VCaP (cell line): ENCODE data around the gene PIK3R5.

Experiments used
- H3K27ac ChIP-seq: fragments of 450-650 bp; 2 replicates; pipeline ENCODE4 v1.5.1; 2017
- TF ChIP-seq, protein P1 (sequence below): fragments of 450-650 bp; conservative IDR thresholded peaks from 2 replicates; pipeline ENCODE4 v1.5.1; 2017; ENCODE audit warnings: mild to moderate bottlenecking, moderate library complexity

Gene PIK3R5

DNA sequence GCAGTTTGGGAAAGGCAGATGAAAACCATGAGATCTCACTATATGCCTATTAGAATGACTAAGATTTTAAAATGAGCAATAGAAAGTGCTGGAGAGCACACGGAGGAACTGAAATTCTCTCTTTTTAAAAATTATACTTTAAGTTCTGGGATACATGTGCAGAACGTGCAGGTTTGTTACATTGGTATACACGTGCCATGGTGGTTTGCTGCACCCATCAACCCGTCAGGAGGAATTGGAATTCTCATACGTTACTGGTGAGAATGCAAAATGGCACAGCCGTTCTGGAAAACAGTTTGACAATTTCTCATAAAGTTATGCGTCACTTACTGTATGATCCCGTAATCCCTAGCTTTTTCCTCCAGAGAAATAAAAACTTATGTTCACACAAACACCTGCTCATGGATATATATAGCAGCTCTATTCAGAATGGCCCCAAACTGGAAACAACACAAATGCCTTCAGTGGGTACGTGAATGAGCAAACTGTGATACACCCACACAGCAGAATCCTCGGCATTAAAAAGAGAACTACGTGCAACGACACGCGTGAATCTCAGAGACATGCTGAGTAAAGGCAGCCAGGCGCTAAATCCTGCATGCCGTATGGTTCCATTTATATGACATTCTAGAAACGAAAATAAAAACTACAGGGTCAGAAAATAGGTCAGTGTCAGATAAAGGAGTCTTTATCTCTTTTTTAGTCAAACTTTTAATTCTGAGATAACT, 109.9 kb downstream of the PIK3R5 start:
- no peak overlapping the region for H3K27ac ChIP-seq
- TF ChIP-seq, protein P1, sequence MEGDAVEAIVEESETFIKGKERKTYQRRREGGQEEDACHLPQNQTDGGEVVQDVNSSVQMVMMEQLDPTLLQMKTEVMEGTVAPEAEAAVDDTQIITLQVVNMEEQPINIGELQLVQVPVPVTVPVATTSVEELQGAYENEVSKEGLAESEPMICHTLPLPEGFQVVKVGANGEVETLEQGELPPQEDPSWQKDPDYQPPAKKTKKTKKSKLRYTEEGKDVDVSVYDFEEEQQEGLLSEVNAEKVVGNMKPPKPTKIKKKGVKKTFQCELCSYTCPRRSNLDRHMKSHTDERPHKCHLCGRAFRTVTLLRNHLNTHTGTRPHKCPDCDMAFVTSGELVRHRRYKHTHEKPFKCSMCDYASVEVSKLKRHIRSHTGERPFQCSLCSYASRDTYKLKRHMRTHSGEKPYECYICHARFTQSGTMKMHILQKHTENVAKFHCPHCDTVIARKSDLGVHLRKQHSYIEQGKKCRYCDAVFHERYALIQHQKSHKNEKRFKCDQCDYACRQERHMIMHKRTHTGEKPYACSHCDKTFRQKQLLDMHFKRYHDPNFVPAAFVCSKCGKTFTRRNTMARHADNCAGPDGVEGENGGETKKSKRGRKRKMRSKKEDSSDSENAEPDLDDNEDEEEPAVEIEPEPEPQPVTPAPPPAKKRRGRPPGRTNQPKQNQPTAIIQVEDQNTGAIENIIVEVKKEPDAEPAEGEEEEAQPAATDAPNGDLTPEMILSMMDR, result no peak

DNA sequence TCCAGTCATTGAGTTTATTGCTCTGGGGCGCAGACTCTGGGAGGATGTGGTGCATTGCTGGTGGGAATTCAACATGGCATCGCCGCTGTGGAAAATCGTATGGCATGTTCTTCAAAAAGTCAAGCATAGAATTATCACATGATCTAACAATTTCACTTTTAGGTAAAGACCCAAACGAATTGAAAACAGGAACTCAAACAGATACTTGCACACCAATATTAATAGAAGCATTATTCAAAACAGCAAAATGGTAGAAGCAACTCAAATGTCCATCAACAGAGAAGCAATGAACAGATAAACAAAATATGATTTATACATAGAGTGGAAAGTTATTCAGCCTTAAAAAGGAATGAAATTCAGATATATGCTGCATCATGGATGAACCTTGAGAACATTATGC, 113.9 kb downstream of the PIK3R5 start:
- no peak overlapping the region for H3K27ac ChIP-seq

DNA sequence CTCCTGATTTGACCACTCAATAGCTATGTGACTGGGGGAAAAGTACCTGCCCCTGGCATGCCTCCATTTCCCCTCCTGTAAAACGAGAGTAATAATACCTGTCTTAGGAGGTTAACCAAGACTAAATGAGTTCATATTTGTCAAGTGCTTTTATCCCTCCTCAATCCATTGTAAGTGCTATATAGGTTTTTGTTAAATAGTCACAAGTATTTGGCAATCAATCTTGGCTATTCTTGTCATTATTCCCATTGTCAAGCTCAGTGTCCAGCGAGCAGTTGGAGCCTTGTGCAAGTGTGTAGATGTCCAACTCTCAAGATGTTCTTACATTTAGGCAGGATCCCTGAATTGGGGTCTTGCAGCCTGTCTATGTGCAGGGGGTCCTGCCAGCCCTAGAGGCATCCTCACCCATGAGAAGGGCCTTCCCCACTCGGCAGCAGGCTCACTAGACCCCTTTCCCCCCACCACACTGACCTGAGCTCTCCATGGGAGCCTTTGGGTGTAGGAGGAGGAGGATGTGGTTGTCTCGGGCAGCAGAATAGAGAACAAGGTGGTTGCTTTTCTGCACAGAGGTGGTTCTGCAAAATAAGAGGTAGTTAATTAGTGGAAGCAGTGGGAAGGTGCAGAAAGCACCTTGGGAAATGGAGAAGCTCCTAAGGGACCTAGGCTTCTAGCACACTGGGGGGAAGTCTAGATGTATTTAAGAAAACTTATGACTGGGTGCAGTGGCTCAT, 116.0 kb downstream of the PIK3R5 start:
- no peak overlapping the region for H3K27ac ChIP-seq
- TF ChIP-seq, protein P1, result no peak

More for the DNA sequence above, 113.9 kb downstream of the PIK3R5 start:
- TF ChIP-seq, protein P1, result no peak

DNA sequence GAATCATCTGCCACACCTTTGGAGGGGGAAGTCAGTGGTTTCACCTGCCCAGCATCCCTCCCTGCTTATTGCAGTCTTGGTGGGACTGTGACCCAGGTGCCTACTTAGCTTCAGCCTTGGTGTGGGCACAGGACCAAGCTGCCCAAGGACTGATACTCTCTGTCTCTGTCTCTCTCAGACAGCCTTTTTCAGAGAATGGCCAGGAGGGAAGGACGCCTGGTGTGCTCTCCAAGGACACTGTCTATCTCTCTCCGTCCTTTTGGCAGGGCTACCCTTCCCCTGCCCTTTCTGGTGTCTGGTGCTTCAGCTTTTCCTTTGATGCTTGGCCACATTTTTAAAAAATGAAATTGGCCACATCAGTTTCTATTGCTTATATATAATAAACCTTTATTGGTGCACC, 117.6 kb downstream of the PIK3R5 start:
- H3K27ac ChIP-seq, result no peak overlapping the region
- TF ChIP-seq, protein P1, result no peak

DNA sequence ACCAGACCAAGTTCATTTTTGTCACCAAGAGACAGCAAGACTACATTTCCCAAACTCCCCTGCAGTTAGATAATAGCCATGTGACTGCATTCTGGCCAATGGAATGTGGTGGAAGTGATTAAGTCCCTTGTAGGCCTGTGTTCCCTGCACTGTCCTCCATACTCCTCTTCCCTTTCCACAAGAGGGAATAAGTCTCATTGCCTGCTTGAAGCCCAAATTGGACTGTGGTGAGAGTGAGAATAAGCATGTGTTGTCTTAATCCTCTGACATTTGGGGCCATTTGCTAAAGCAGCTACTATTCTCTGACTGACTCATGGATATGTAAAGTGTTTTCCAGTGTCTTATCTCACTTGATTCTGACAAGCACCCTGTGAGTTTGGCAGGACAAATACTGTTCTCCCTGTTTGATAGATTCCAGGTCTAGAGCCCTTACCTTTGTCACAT, 118.7 kb downstream of the PIK3R5 start:
- no peak overlapping the region for H3K27ac ChIP-seq
- TF ChIP-seq, protein P1, result no peak

DNA sequence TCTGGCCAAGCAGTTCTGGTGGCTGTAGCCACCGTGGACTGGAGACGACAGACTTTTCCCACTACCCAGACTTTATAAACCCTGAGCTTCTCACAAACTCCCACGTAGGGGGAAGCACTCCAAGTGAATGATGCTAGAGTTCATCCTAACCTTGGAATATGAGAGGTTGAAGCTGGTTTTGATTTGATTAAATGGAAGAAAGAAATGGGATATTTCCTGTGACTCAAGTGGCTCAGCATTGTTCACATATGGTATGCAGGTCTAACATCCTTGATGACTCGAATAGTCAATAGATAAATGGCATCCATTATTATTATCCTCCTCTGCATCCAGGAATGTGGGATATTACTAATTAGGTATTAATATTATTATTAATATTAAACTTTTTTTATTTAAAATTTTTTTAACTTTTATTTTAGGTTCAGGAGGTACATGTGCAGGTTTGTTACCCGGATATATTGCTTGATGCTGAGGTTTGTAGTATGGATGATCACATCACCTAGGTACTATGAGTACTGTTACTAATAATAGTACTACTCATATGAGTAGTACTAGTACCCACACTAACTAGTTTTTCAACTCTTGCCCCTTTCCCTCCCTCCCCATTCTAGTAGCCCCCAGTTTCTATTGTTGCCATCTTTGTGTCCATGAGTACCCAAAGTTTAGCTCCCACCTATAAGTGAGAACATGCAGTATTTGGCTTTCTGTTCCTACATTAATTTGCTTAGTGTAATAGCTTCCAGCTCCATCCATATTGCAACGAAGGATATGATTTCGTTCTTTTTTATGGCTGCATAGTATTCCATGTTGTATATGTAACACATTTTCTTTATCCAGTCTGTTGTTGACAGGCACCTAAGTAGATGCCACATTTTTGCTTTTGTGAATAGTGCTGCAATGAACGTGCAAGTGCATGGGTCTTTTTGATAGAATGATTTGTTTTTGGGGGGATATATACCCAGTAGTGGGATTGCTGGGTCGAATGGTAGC, 121.0 kb downstream of the PIK3R5 start:
- TF ChIP-seq, protein P1, result no peak
- H3K27ac ChIP-seq, result no peak overlapping the region
